ENCODE measurements around the gene TBC1D19.

- TF ChIP-seq CTCF (conservative IDR thresholded peaks at IDR 0.05) (no peak), ZFX (IDR thresholded peaks at IDR 0.05) (no peak)
These were observed 180.3 kb downstream of the TBC1D19 start for GRCh38 chr4:26764231-26764630.

Data from C4-2B (cell line).